HG02852 (cell line): ENCODE measurements around the gene GRID1.

Source experiments
- ATAC-seq: cut with Tn5 transposase; IDR thresholded peaks from one replicate; pipeline ENCODE4 v1.9.1; 2021; ENCODE audit warnings: mild to moderate bottlenecking, moderate library complexity; ENCODE audit not compliant: unreplicated experiment

Gene GRID1

DNA sequence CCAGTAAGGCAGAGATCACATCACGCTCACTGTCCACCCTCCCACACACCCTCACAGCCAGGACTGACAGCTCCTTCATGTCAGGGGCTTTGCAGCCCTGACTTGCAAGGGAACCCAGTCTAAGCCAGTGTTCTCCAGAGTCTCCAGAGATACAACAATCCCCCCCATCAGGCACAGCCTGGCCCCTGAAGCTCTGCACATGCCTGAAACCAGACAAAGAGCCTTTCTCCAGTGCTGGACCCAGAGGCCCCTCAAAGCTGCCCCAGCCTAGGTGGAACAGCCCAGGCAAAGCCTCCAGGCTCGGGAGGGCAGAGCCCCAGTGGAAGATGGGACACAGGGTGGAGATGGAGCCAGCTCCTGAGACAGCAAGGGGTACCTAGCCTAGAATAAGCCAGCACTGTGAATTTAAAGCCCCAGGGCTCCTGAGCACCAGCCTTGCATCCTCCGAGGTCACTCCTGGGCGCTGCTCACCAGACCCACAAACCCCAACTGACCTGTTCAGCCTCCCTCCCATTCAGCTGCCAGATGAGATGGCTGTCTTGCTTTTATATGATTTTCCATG is 50.2 kb downstream of the GRID1 start:
- no peak for ATAC-seq

DNA sequence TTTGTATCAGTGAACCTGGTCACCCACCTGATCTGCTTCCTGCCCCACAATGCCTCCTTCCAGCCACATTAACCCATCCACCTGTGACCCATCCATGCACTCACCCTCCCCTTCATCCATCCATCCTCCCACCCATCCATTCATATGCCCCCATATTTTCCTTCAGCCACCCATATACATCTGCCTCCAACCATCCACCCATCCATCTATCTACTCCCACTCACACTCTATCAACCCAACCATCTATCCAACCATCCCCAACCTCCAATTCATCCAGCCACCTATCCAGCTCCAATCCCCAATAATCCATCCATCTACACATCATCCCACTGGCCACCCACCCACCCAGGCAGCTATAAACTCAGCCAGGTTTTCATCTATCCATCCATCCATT is 51.0 kb downstream of the GRID1 start:
- no peak for ATAC-seq

DNA sequence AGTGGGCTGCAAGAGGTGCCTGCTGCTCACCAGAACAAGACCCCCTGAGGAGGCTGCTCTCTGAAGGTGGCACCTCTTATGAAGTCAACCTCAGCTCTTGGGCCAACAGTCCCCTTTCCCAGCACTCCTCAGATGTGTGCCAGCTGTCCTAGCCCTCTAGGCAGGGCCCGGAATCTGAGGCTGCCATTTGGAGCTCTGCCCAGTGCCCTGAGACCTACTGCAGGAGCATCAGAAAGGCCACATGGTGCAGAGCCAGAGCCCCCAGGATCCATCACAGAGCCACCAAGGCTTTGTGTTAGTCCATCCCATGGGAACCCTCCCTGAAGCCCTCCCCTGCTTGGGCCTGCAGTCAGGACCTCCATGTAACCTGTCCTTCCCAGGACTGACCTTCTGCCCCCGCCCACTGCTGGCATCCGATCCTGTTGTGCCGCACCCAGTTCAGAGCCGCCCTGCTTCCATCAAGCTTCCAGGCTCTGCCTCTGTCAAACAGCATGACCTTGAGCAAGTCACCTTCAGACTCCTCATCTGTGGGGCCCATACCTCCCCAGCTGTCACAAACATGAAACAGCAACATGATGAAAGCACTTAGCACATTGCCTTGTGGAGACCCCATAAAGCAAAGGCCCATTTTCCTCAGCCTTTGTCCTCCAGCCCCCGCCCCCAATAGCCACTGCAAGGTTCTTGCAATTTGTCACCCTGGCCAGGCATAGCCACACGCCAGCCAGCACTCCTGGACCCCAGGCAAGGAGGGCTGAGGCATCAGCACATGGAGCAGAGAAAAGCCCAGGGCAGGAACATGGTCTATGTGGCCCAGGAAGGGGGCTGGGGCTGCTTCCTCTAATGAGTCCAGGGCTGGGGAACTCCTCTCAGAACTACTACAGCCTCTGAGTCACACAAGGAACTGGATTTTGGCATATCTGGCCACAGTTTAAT is 51.7 kb downstream of the GRID1 start:
- no peak for ATAC-seq

DNA sequence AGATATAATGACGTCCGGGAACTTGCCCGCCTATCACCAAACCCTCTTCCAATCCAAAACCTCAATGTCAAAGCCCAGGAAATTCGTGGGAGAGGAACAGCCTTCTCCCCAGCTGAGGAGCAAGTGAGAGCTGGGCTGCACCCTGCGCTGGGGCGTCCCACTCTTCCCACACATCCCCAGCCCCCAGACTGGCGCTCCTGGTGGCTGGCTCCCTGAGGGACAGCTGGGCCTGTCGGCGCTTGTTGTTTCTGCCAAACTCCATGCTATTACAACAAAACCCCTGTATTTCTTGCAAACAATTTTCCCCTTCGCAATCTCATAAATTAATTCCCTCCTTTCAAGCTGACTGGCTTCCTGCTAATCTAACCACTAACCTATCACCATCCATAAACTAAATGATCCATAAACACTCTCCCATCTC is 53.0 kb downstream of the GRID1 start:
- ATAC-seq = no peak

DNA sequence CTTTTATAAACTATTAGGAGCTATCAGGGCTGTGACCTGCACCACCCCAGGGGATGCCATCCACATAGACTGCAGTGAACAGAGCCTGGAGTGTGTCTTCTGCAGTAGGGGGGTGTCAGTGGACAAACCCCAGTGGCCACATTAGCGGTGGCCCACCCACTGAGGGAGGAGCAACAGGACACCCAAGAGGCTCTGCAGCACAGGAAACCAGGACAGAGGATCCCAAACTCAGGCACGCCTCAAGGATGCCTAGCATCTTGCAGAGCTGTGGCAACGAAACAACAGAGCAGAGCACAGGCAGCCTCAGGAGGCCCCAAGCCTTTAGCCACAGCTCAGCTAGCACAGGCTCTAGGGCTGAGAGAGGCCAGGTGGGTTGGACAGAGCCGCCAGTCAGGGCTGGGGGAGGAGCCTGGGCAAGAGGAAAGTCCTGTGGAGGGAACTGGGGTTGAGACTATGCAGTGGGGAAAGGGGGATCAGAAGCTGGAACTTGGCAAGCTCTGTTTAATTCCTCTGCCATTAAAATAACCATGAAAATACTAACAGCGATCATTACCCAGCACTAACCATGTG is 53.8 kb downstream of the GRID1 start:
- ATAC-seq = no peak

DNA sequence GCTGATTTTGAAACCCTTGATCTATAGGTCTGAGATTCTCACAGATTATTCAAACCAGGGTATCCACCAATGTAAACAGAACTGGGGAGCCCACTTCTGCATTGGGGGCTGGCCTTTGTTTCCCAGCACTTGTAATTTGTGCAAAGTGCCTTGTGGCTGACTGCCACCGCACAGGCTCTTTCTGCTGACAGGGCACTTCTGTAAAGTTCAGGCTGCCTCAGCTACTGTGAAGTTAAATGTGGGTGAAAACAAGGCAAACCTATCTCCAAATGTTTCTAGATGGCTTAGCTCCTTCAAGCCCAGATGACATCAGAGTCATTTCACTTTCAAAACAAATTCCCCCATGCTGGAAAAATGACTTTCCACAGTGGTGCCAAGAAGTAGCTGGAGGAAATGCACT is 54.7 kb downstream of the GRID1 start:
- no peak for ATAC-seq

DNA sequence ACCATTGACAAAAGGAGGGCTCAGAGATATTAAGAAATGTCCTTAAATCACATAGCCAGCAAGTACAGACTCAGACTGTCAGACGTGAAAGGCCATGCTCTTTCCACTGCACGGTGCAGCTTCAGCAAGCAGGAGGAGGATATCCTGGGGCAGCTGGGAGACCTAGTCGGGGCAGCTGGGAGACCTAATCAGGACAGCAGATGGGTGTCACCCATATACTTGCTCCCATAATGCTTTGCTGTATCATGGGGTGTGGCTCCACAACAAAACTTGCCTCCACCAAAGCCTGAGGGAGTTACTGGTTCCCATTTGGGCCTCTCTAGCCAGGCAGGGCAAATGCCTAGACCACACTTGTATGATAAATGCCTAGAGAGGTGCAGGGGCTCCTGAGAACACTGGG is 55.4 kb downstream of the GRID1 start:
- ATAC-seq = no peak

DNA sequence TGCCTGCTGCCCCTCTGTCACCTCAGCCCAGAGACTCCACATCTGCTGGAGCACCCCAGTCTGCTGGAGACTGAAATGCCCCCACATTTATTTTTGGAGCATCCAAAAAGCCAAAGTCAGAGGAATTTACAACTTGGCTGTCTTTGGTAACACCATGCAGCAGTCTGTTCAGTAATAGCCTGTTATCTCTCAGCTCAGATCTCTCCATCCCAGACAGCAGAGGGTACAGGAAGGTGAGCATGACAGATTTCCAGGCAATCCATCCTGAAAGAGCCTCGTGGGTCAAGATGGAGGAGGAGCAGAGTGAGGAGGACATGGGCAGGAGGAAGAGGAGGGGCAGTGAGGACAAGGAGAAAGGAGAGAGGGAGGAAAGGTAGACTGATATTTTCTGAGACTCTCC is 55.9 kb downstream of the GRID1 start:
- ATAC-seq = no peak

DNA sequence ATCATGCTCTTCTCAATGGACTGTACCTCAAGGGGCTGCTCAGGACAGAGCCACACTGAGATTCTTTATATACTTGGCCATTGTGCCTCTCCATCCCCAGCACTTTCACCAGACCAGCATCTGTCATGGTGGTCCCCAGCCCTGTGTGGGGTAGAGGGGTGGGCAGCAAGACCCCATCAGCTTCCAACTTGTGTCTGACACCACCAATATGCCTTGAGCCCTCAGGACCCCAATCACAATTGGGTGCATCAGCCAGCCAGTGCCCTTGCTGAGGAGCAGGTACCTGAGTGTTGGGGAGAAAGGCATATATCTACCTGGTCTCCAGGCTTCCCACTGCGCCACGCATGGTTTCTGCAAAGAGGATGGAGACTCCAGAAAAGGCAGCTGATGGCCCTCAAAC is 56.3 kb downstream of the GRID1 start:
- ATAC-seq = no peak

DNA sequence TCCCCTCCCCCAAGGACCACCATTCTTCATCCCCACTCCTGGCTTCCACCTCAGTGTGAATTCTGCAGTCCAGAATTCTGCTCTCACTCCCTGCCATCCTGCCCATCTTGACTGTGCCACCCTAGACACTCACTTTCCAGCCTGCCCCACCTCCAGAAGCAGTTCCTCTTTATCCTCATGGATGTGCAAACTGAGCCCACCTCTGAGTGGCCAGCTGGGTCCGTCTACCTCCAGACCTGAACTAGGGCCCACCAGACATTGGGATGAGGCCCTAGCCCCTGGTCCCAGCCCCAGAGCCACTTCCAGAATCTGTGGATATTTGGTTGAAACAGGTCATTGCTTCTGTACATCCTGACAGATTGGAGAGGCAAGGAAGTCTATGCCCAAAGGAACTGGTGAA is 58.5 kb downstream of the GRID1 start:
- no peak for ATAC-seq

DNA sequence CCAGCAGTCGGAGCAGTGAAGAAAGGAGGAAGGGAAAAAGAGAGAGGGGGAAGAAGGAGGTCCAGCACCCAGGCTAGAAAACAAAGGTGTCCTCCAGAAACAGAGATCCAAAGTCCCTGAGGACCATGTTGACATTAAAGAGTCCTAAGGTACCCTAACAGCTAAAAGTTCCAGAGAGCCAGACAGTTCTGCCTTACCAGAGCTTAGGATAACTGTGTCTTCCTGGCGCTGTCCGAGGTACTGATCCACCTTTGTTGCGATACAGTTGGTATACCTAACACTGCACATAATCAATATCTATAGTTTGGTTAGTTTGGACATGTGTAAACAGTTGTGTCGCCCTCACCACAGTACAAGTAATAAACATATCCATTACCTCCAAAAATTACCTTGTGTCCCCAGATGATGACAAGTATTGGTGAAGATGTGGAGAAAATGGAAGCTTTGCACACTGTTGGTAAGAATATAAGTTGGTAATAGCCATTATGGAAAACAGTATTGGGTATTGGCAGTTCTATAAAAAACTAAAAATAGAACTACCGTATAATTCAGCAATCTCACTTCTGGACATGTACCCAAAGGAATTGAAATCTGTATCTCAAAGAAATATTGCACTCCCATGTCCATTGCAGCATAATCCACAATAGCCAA is 59.8 kb downstream of the GRID1 start:
- ATAC-seq = no peak

DNA sequence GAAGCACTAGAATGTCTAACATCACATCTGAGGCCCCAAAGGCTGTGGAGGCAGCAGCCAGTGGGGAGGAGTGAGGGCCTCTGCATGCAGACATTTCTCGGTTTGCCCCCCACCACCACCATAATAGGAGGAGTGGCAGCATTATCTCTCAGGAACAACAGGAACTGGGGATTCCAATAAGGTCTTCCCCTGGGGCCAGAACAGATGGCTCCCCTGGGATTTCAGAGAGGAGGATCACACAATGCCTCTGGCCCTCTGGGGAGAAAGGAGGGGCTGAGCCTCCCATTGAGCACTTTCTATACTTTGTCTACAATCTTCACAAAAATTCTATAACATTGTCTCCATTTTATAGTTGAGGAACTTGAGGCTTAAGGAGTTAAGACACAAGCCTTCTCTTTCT is 61.1 kb downstream of the GRID1 start:
- no peak for ATAC-seq

DNA sequence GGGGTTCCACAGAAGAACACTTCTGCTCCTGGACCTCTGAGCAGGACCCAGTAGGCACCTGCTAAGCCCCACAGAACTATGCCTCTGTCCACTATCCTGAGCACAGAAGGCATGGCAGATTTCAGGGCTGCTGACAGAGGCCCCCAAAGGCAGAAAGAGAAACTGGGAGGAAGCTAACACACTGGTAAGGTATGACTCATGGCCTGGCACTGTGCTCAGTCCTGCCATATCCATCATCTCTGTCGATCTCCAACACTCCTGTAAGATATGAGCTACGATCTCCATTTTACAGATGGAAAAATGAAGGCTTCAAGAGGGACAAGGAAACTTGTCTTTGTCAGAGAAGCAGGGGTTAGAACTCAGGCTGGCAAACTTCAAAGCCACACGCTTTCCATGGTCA is 62.2 kb downstream of the GRID1 start:
- no peak for ATAC-seq

DNA sequence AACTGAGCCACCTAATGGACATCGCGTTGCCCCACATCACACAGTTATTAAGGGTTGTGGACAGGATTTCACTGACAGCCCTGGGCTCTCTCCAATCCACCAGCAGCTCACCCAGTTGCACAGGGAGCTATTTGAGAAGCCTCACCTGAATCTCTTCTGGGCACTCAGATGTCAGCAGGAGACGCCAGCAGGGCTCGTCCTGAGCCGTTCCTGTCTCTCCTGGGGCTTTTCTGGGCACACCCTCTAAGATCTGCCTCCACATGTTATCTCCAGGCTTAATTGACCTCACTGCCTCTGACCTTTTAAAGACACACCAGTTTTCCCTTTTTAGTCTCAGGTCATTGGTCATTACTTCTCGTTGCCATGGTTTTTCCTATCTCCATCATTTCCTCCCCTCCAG is 63.0 kb downstream of the GRID1 start:
- ATAC-seq = no peak

DNA sequence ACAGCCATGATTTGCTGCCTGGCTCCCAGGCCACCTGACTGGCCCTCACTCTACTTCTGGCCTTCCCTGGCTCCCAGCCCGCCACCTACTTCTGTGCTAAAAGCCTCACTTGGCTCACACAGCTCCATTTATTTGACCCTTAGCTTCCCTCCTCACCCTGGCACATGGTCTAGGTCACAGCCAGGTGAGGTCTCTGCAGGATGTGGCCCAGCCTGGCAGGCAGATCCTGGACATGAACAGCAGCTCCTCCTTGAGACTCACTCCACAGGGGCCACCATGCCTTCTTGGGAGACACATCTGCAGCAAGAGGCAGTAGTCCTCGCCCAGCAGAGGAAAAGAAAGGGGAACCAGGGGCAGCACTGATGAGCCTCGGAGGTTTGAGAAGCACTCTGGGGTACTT is 64.6 kb downstream of the GRID1 start:
- no peak for ATAC-seq

DNA sequence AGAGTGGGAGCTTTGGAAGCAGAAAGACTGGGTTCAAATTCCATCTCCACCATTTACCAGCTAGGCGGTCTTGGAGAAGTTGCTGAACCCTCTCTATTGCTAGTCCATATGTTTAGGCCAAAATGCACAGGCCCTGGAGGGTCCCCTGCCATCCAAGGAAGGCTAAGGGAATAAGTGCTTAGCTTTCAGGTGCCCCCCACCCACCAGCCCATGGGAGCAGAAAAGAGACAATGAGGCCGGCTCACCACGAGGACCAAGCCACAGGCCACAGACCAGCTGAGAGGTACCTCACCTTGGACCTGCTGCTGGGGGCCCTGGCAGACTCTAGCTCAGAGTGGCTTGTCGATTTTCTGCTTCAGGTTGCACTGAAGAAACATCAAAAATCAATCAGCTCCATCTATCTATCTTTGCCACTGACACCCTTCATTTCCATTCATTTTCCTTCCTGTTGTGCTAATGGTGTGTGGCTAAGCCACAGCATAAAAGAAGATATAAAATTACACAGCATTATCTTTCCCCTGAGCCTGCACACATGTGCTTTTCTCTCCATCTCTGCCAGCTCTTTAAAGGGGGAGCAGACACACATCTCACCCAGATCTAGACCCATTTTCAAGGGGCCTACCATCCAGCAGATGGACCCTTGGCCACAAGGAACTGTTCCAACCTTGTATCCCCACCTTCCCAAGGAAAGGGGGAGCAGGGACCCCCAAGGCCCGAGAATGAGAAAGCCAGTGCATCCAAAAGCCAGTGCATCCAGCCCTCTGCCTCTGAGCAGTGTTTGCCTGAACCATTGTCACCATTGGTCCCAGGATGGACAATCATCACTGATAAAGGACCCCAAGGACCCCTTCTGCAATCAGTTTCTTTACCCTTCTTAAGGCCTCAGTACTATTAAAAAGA is 65.4 kb downstream of the GRID1 start:
- ATAC-seq = no peak

DNA sequence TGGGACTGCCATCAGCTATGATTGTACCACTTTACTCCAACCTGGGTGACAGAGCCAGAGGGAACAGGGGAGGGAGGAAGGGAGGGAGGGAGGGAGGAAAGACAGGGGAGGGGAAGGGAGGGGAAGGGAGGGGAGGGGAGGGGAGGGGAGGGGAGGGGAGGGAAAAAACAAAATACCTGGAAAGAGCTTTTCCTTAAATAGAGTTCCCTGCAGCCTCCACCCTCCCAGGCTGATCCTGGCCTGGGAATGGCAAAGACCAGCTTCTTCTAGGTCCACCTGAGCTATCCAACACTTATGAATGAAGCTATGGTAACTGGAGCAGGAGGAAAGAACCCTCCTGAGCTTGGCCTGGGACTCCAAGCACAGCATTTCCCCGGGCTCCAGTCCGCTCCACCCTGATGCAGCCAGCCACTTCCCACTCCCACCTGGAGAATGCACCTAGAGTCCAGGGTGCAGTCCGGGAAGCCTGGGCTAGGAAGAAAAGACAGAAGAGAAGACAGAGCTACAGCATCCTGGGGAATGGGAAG is 66.1 kb downstream of the GRID1 start:
- ATAC-seq = no peak

DNA sequence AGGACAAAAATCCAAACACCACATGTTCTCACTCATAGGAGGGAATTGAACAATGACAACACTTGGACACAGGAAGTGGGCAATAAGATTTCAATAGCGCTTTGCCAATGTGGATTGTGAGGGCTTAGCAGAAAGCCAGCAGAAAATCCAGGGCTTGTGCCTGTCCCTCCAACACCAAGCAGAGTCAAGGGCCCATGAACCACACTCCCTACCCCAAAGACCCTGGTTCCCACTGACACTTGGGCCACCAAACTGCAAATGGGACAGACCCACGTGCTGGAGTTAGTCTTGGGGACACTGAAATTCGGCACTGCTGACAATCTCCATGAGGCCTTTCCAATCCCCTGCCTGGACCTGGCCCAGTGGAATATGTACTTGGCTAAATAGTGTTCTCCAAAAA is 67.0 kb downstream of the GRID1 start:
- no peak for ATAC-seq

DNA sequence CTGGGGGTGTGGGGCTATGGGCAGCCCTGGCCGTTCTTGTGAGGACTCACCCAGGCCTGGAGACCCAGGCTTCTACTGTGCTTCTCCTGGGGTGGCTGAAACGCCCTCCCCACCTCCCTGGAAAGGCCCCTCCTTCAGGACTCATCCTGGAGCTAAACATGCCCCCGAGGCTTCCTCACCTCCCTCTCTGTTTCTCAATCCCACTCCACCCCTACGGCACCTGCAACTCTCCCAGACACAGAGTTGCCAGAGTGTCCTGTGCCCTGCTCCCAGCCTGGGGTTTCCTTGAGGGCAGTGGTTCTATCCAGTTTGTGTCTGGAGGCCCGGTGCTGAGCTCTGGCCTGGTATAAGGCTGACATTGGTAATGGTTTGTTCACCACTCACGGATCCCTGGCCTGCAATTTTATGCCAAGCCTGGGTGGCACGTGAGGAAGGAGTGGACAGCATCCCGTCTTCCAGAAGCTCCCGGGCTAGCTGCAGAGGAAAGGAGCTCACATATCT is 68.0 kb downstream of the GRID1 start:
- ATAC-seq = no peak

DNA sequence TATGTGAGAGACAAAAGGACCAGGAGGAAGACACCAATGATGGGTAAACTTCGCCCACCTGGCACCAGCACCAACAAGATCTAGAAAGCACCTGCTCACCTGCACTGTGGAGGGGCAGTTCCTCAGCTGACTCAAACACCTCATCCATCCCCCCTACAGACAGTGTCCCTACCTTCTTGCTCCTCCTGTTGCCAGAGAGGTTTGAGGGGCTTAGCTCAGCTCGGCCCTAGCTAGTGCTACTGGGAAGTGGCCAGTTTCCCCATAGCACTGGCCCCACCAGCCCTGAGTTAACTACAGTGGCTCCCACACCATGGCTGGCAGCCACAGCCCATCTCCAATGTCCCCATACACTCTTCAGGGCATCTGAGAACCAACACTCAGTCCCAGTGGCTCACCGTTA is 70.8 kb downstream of the GRID1 start:
- no peak for ATAC-seq
